ELR (cell line): ENCODE measurements around the gene TOP3B.
A peak's percentile ranks its signal among the peaks of the same experiment; 100 is the strongest.
"Not testable (repeated sequence)": the region's sequence is repeated elsewhere in the genome, so short reads cannot be mapped to it uniquely, and the experiment has no call there.

Experiments
- DNase-seq: peaks from one replicate; pipeline ENCODE4 v3.0.0-alpha.2; 2015; ENCODE audit warnings: low read depth

TOP3B gene

GRCh38 chr22:21922370-21923162, 60.0 kb downstream of the TOP3B start:
- no peak for DNase-seq

- DNase-seq: no peak
These were observed 60.9 kb downstream of the TOP3B start for GRCh38 chr22:21921729-21922128.

- DNase-seq: no peak
These were observed 61.3 kb downstream of the TOP3B start for GRCh38 chr22:21921184-21921721.

GRCh38 chr22:21920341-21921183, 62.0 kb downstream of the TOP3B start:
- no peak for DNase-seq

- no peak for DNase-seq
These were observed 62.9 kb downstream of the TOP3B start for GRCh38 chr22:21919526-21920307.

GRCh38 chr22:21918466-21919185, 64.0 kb downstream of the TOP3B start:
- DNase-seq: no peak

- no peak for DNase-seq
These were observed 64.7 kb downstream of the TOP3B start for GRCh38 chr22:21917959-21918261.

- DNase-seq: no peak
These were observed 65.2 kb downstream of the TOP3B start for GRCh38 chr22:21917181-21917958.

GRCh38 chr22:21916309-21916918, 66.2 kb downstream of the TOP3B start:
- no peak for DNase-seq

- no peak for DNase-seq
These were observed 66.8 kb downstream of the TOP3B start for GRCh38 chr22:21915624-21916308.

GRCh38 chr22:21914033-21914642, 68.4 kb downstream of the TOP3B start:
- DNase-seq: not testable (repeated sequence)

- DNase-seq: peak; percentile 17
These were observed 72.2 kb downstream of the TOP3B start for GRCh38 chr22:21910367-21910766.

GRCh38 chr22:21909871-21910270, 72.7 kb downstream of the TOP3B start:
- DNase-seq: no peak

- no peak for DNase-seq
These were observed 74.7 kb downstream of the TOP3B start for GRCh38 chr22:21907638-21908522.
